ENCODE data around the gene IDH1. TPM values are rescaled to one million over a fixed set of nuclear protein-coding genes. Genes with fewer than 3 reads are reported as not detected.

The IDH1 gene
- total RNA-seq, 4 donors from 2014 or later: 45.7 to 68.6 (median 57.7) TPM

DNA sequence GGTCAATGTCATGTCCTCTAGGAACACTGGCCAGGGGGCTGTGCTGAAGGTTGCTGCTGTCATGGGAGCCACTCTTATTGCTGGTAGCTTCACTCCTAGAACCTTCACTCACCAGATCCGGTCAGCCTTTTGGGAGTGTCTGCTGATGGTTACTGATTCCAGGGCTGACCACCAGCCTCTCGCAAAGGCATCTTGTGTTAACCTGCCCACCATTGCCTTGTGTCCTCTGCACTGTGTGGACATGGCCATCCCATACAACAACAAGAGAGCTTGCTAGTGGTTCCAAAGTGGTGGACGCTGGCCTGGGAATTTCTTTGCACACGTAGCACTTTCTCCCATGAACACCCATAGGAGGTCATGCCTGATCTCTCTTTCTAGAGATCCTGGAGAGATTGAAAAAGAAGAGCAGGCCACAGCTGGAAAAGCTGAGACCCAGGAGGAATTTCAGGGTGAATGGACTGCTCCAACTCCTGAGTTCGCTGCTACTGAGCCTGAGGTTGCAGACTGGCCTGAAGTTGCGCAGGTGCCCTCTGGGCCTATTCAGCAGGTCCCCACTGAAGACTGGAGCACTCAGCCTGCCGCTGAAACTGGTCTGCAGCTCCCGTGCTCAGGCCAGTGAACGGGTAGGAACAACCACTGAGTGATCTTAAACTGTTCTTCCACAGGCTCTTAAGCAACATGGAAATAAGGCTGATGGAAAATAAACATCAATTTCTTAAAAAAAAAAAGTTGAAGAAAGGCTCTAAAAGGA, 46.4 kb downstream of the IDH1 start:
- no peak for DNase-seq (ENCODE audit: low spot score in 2 of 2)
- H3K36me3 ChIP-seq: no peaks in the 10 kb centered on the region
- H3K9me3 ChIP-seq: no peaks in the 10 kb centered on the region
- no peaks in the 10 kb centered on the region for H3K4me1 ChIP-seq
- H3K4me3 ChIP-seq: no peak overlapping the region
- no peak overlapping the region for H3K27ac ChIP-seq
- TF ChIP-seq EP300 (IDR thresholded peaks at IDR 0.05) (no peak), POLR2A (IDR thresholded peaks at IDR 0.05) (no peak)
- TF ChIP-seq, protein P1, sequence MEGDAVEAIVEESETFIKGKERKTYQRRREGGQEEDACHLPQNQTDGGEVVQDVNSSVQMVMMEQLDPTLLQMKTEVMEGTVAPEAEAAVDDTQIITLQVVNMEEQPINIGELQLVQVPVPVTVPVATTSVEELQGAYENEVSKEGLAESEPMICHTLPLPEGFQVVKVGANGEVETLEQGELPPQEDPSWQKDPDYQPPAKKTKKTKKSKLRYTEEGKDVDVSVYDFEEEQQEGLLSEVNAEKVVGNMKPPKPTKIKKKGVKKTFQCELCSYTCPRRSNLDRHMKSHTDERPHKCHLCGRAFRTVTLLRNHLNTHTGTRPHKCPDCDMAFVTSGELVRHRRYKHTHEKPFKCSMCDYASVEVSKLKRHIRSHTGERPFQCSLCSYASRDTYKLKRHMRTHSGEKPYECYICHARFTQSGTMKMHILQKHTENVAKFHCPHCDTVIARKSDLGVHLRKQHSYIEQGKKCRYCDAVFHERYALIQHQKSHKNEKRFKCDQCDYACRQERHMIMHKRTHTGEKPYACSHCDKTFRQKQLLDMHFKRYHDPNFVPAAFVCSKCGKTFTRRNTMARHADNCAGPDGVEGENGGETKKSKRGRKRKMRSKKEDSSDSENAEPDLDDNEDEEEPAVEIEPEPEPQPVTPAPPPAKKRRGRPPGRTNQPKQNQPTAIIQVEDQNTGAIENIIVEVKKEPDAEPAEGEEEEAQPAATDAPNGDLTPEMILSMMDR (IDR thresholded peaks at IDR 0.05): no peak
- 87 to 89% methylated on average over 9 of the region's 9 CpGs for WGBS, 2 donors
- no peaks in the 10 kb centered on the region for H3K27me3 ChIP-seq

DNA sequence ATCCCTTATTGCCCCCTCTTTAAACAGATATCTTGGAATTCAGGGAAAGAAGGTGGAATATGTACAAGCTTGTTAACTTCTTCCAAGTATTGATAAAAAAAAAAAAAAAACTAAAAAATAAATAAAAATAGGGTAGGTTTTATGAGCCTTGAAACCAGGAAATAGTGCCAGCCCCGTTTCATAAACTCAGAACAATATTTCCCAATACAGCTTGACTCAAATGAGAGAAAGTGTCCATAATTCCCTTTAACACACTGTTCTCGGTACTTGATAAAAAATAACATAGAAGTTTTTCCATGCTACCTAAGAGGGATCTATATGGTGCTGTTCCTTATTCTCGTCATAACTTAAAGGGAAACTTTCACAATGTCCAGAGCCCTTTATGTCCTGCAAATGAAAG, 47.1 kb downstream of the IDH1 start:
- no peaks in the 10 kb centered on the region for H3K9me3 ChIP-seq
- TF ChIP-seq, protein P1 (IDR thresholded peaks at IDR 0.05): no peak
- TF ChIP-seq POLR2A (IDR thresholded peaks at IDR 0.05): no peak
- TF ChIP-seq EP300 (IDR thresholded peaks at IDR 0.05): no peak
- DNase-seq (ENCODE audit: low spot score in 2 of 2): no peak
- H3K4me1 ChIP-seq: no peaks in the 10 kb centered on the region
- no peak overlapping the region for H3K4me3 ChIP-seq
- 82 to 88% methylated on average over 3 of the region's 3 CpGs for WGBS, 2 donors
- no peaks in the 10 kb centered on the region for H3K36me3 ChIP-seq
- H3K27me3 ChIP-seq: no peaks in the 10 kb centered on the region
- no peak overlapping the region for H3K27ac ChIP-seq

DNA sequence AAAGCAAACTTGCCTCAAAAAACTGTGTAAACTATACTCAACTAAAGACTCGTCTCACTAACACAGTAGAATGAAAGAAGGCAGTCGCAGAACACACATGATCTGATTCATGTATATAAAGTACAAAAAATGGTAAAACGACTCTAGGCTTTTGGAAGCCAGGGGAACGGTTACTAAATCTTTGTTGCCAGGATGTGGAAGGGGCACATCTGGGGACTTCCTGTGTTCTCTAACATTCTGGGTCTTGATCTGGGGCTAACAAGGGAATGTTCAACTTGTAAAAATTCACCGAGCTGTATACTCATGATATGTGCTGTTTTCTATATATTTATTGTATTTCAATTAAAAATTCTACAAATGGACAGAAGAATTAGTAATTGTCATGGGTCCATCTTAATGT, 50.7 kb downstream of the IDH1 start:
- Histone ChIP-seq H3K9me3 (no peaks in the 10 kb centered on the region), H3K27ac (no peak overlapping the region), H3K4me3 (no peak overlapping the region), H3K36me3 (no peaks in the 10 kb centered on the region), H3K27me3 (no peaks in the 10 kb centered on the region), H3K4me1 (no peaks in the 10 kb centered on the region)
- 53 to 55% methylated on average over 5 of the region's 5 CpGs for WGBS, 2 donors
- no peak for DNase-seq (ENCODE audit: low spot score in 2 of 2)
- TF ChIP-seq EP300 (IDR thresholded peaks at IDR 0.05) (no peak), POLR2A (IDR thresholded peaks at IDR 0.05) (no peak)
- TF ChIP-seq, protein P1 (IDR thresholded peaks at IDR 0.05): no peak

DNA sequence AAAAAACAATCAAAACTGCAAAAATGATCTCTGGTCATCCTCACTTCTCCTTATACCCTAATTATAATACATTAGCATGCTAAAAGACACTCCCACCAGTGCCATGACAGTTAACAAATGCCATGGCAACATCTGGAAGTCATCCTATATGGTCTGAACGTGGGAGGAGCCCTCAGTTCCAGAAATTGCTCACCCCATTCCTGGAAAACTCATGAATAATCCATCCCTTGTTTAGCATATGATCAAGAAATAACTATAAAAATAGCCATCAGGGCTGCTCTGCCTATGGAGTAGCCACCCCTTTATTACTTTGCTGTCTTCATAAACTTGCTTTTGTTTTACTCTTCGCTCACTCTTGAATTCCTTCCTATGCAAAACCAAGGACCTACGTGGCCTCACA, 59.3 kb downstream of the IDH1 start:
- TF ChIP-seq POLR2A (IDR thresholded peaks at IDR 0.05): no peak
- TF ChIP-seq, protein P1 (IDR thresholded peaks at IDR 0.05): no peak
- no peak for TF ChIP-seq EP300 (IDR thresholded peaks at IDR 0.05)
- Histone ChIP-seq H3K27me3 (no peaks in the 10 kb centered on the region), H3K9me3 (no peaks in the 10 kb centered on the region), H3K4me1 (no peaks in the 10 kb centered on the region), H3K36me3 (no peaks in the 10 kb centered on the region), H3K27ac (no peak overlapping the region), H3K4me3 (no peak overlapping the region)
- DNase-seq (ENCODE audit: low spot score in 2 of 2): no peak
- WGBS, 2 donors: 67 to 73% methylated on average over 3 of the region's 3 CpGs

DNA sequence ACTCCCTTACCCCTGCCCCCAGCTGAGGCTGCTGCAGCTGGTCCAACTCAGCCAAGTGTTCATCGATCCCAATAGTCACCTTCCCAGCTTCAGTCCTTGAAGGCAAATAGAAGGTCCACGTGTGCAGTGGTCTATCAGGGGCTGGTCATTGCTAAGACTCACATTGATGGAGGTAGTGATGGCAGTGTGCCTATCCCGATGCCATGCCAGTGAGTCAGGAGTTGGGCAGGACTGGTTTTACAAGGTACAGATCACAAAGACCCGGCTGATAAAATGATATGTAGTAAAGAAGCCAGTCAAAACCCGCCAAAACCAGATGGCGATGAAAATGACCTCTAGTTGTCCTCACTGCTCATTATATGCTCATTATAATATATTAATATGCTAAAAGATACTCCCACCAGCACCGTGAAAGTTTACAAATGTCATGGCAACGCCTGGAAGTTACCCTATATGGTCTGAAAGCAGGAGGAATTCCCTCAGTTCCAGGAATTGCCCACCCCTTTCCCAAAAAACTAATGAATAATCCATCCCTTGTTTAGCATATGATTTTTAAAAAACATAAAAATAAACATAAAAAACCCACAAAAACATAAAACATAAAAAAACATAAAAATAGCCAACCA, 62.1 kb downstream of the IDH1 start:
- no peak overlapping the region for H3K27ac ChIP-seq
- 89 to 90% methylated on average over 8 of the region's 8 CpGs for WGBS, 2 donors
- no peak overlapping the region for H3K4me3 ChIP-seq
- no peaks in the 10 kb centered on the region for H3K4me1 ChIP-seq
- no peaks in the 10 kb centered on the region for H3K36me3 ChIP-seq
- no peak for TF ChIP-seq POLR2A (IDR thresholded peaks at IDR 0.05)
- TF ChIP-seq EP300 (IDR thresholded peaks at IDR 0.05): no peak
- TF ChIP-seq, protein P1 (IDR thresholded peaks at IDR 0.05): no peak
- no peaks in the 10 kb centered on the region for H3K9me3 ChIP-seq
- H3K27me3 ChIP-seq: no peaks in the 10 kb centered on the region
- DNase-seq (ENCODE audit: low spot score in 2 of 2): no peak

Data from tibial nerve (tissue), 4 donors.